Endodermal cell (in vitro differentiated cells): ENCODE data around the gene PCBP2. TPM values are rescaled to one million over a fixed set of nuclear protein-coding genes. Genes with fewer than 3 reads are reported as not detected.

ENCODE experiments used
- DNase-seq: peaks from one replicate; pipeline ENCODE4 v3.0.0-alpha.2; 2017
- H3K27ac ChIP-seq: 2 replicates; pipeline ENCODE4 v1.5.1; 2013; ENCODE audit warnings: mild to moderate bottlenecking, low read depth, low read length, moderate library complexity
- H3K27me3 ChIP-seq: 2 replicates; pipeline ENCODE4 v1.6.1; 2013; ENCODE audit warnings: mild to moderate bottlenecking, low read length, moderate library complexity; ENCODE audit not compliant: insufficient read depth, control insufficient read depth, poor library complexity, severe bottlenecking
- H3K36me3 ChIP-seq: 2 replicates; pipeline ENCODE4 v1.7.0; 2013; ENCODE audit warnings: mild to moderate bottlenecking, low read length, moderate library complexity; ENCODE audit not compliant: control insufficient read depth, insufficient read depth
- H3K4me1 ChIP-seq: one replicate; pipeline ENCODE4 v1.7.0; 2013; ENCODE audit warnings: low read length; ENCODE audit not compliant: control insufficient read depth, insufficient read depth
- H3K4me3 ChIP-seq: 2 replicates; pipeline ENCODE4 v1.5.1; 2013; ENCODE audit warnings: mild to moderate bottlenecking, low read length, moderate library complexity
- H3K9ac ChIP-seq: 2 replicates; pipeline ENCODE4 v1.6.1; 2013; ENCODE audit warnings: mild to moderate bottlenecking, low read length, moderate library complexity; ENCODE audit not compliant: poor library complexity, severe bottlenecking; ENCODE audit errors: extremely low read depth
- H3K9me3 ChIP-seq: 2 replicates; pipeline ENCODE4 v1.6.1; 2013; ENCODE audit warnings: mild to moderate bottlenecking, low read length, moderate library complexity; ENCODE audit not compliant: control insufficient read depth
- H3K27ac Mint-ChIP-seq: 2 replicates; pipeline ENCODE4 v1.8.0; 2020; ENCODE audit warnings: mixed read lengths
- H3K27me3 Mint-ChIP-seq: 2 replicates; pipeline ENCODE4 v1.8.0; 2021; ENCODE audit warnings: mild to moderate bottlenecking, mixed read lengths; ENCODE audit not compliant: insufficient read depth
- H3K36me3 Mint-ChIP-seq: 2 replicates; pipeline ENCODE4 v1.8.0; 2020; ENCODE audit warnings: low read depth, mixed read lengths
- H3K4me1 Mint-ChIP-seq: 2 replicates; pipeline ENCODE4 v1.8.0; 2020; ENCODE audit warnings: mixed read lengths
- H3K4me3 Mint-ChIP-seq: 2 replicates; pipeline ENCODE4 v1.8.0; 2020; ENCODE audit warnings: mild to moderate bottlenecking, moderate library complexity, mixed read lengths
- H3K9me3 Mint-ChIP-seq: 2 replicates; pipeline ENCODE4 v1.8.0; 2020; ENCODE audit warnings: mild to moderate bottlenecking, mixed read lengths
- WGBS, 2 experiments: methylation state at CpG; one replicate each; pipeline versions ENCODE4 v1.1.5 to v1.1.7; 2013; ENCODE audit warnings: missing lambda C conversion rate in 2 of 2, mixed read lengths in 1 of 2; ENCODE audit not compliant: insufficient coverage in 1 of 2, insufficient read length in 1 of 2; 5-methylcytosine and 5-hydroxymethylcytosine counted together
- total RNA-seq, 2 donors: library from RNA; stranded (reverse); fragmentation: NEBNext Ultra II Directional in 1 of 2; extraction: Animal tissue kit (Norgen Biotek cat#: 25700) in 1 of 2; gene quantifications; 2 replicates in 1 of 2; 3 replicates in 1 of 2; pipeline ENCODE4 v1.2.1, GENCODE V29; 2021
- TF ChIP-seq, protein P1 (sequence below): fragments of 200-600 bp; sonication (generic); conservative IDR thresholded peaks from 2 replicates; pipeline ENCODE4 v1.5.0; 2021; ENCODE audit warnings: antibody characterized with exemption, mild to moderate bottlenecking

PCBP2 gene
- total RNA-seq, 2 donors from 2014 or later = 1,281 to 1,338 TPM

GRCh38 chr12:53452159-53453077 is 516 bp downstream of the PCBP2 start:
- no peaks in the 10 kb centered on the region for H3K9me3 ChIP-seq
- H3K4me3 ChIP-seq = peak overlapping the region; percentile 100
- peak overlapping the region; percentile 92 for H3K4me3 Mint-ChIP-seq
- H3K27me3 ChIP-seq = no peaks in the 10 kb centered on the region
- H3K36me3 ChIP-seq = peaks cover 51% of the 10 kb centered on the region
- H3K27ac Mint-ChIP-seq = peak overlapping the region; percentile 100
- peaks cover 52% of the 10 kb centered on the region for H3K36me3 Mint-ChIP-seq
- H3K27me3 Mint-ChIP-seq = no peaks in the 10 kb centered on the region
- H3K27ac ChIP-seq = peak overlapping the region; percentile 99
- 0% methylated on average over 7 to 48 of the region's 82 CpGs for WGBS, 2 experiments
- H3K9me3 Mint-ChIP-seq = no peaks in the 10 kb centered on the region
- H3K4me1 ChIP-seq = peaks cover 11% of the 10 kb centered on the region
- H3K9ac ChIP-seq = peak overlapping the region; percentile 99
- peak; percentile 96 for DNase-seq
- peaks cover 33% of the 10 kb centered on the region for H3K4me1 Mint-ChIP-seq
- TF ChIP-seq, protein P1, sequence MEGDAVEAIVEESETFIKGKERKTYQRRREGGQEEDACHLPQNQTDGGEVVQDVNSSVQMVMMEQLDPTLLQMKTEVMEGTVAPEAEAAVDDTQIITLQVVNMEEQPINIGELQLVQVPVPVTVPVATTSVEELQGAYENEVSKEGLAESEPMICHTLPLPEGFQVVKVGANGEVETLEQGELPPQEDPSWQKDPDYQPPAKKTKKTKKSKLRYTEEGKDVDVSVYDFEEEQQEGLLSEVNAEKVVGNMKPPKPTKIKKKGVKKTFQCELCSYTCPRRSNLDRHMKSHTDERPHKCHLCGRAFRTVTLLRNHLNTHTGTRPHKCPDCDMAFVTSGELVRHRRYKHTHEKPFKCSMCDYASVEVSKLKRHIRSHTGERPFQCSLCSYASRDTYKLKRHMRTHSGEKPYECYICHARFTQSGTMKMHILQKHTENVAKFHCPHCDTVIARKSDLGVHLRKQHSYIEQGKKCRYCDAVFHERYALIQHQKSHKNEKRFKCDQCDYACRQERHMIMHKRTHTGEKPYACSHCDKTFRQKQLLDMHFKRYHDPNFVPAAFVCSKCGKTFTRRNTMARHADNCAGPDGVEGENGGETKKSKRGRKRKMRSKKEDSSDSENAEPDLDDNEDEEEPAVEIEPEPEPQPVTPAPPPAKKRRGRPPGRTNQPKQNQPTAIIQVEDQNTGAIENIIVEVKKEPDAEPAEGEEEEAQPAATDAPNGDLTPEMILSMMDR = peak; percentile 54

GRCh38 chr12:53453953-53454640 is 2.2 kb downstream of the PCBP2 start:
- Histone ChIP-seq H3K36me3 (peaks cover 63% of the 10 kb centered on the region), H3K27ac (no peak overlapping the region), H3K27me3 (no peaks in the 10 kb centered on the region), H3K4me1 (peaks cover 11% of the 10 kb centered on the region), H3K4me3 (peak overlapping the region; percentile 100), H3K9me3 (no peaks in the 10 kb centered on the region), H3K9ac (peak overlapping the region; percentile 99)
- no peak for DNase-seq
- peaks cover 55% of the 10 kb centered on the region for H3K36me3 Mint-ChIP-seq
- H3K4me1 Mint-ChIP-seq = peaks cover 35% of the 10 kb centered on the region
- 73 to 75% methylated on average over 5 to 6 of the region's 6 CpGs for WGBS, 2 experiments
- no peaks in the 10 kb centered on the region for H3K27me3 Mint-ChIP-seq
- H3K9me3 Mint-ChIP-seq = no peaks in the 10 kb centered on the region
- peak overlapping the region; percentile 92 for H3K4me3 Mint-ChIP-seq
- TF ChIP-seq, protein P1 = no peak
- peak overlapping the region; percentile 82 for H3K27ac Mint-ChIP-seq

DNA sequence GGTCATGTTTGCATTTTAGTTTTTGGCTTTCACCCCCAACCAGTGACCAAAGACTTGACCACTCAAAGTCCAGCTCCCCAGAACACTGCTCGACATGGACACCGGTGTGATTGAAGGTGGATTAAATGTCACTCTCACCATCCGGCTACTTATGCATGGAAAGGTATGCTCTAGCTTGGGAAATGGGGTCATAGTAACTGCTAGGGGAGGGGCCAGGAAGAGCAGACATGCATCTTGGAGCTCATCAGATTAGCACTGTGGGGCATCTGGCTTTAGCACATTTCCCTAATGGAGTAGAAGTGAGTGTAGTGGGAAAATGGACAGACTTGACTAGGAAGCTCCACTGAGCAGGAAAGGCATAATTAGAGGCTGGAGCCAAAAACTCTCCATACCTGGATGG is 2.8 kb downstream of the PCBP2 start:
- no peak for DNase-seq
- peak overlapping the region; percentile 99 for H3K9ac ChIP-seq
- H3K27ac Mint-ChIP-seq = peak overlapping the region; percentile 82
- peaks cover 38% of the 10 kb centered on the region for H3K4me1 Mint-ChIP-seq
- peak overlapping the region; percentile 92 for H3K4me3 Mint-ChIP-seq
- no peaks in the 10 kb centered on the region for H3K9me3 Mint-ChIP-seq
- H3K27me3 Mint-ChIP-seq = no peaks in the 10 kb centered on the region
- no peak overlapping the region for H3K27ac ChIP-seq
- H3K36me3 ChIP-seq = peaks cover 70% of the 10 kb centered on the region
- H3K27me3 ChIP-seq = no peaks in the 10 kb centered on the region
- H3K9me3 ChIP-seq = no peaks in the 10 kb centered on the region
- peaks cover 59% of the 10 kb centered on the region for H3K36me3 Mint-ChIP-seq
- H3K4me1 ChIP-seq = peaks cover 11% of the 10 kb centered on the region
- TF ChIP-seq, protein P1 = no peak
- 93 to 100% methylated on average over 1 to 3 of the region's 3 CpGs for WGBS, 2 experiments
- H3K4me3 ChIP-seq = peak overlapping the region; percentile 100
